ENCODE data around the gene SAG.

SAG gene

DNA sequence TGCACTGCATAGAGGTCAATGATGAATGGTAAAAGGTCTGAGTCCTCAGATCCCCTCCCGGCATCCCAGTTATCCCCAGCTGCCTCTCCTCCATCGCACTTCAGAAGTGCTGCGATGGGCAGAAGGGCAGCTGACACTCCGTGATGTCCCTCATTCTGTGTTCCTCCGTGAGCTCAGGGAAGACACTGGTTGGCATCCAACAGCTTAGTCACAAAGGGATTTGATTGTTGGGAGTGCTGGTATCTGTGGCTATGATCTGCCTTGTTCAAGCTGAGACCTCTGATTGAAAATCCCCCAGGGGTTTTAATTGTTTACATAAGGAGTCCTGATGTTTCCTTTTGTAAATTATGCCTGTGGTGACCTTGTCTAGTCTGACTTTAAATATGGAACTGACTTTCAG, 19.0 kb upstream of the SAG start:
- DNase-seq (ENCODE audit: low read depth) = no peak

DNA sequence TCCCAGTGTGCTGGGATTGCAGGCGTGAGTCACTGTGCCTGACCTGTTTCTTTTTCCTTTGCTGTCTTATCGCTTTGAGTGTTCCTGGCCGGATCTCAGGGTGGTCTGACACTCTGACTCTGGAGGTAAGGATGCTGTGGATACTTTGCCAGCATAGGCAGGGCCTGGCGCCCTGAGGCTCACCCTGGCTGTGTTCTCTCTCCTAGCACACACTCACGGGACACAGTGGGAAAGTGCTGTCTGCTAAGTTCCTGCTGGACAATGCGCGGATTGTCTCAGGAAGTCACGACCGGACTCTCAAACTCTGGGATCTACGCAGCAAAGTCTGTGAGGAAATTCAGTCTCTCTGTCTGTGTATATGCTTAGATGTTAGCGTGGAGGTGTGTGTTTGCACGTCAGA, 18.0 kb upstream of the SAG start:
- no peak for DNase-seq (ENCODE audit: low read depth)

- DNase-seq (ENCODE audit: low read depth) = no peak
Observed at GRCh38 chr2:233290051-233290845, 17.4 kb upstream of the SAG start.

DNA sequence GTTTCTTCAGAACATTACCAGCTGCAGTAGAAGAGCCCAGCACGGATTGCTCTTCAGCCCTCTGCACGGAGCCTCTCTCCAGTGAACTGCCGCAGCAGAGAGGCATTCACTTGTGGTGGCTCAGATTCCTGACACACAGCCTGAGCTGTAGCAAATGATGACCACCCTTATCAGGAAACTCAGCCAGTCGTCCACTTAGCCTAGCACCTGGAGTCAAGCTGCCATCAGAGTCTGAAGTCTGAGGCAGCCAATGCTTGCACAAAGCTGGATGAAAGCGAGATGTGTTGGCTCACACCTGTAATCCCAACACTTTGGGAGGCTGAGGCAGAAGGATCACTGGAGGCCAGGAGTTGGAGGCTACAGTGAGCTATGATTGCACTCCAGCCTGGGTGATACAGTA, 11.7 kb upstream of the SAG start:
- DNase-seq (ENCODE audit: low read depth) = no peak

DNA sequence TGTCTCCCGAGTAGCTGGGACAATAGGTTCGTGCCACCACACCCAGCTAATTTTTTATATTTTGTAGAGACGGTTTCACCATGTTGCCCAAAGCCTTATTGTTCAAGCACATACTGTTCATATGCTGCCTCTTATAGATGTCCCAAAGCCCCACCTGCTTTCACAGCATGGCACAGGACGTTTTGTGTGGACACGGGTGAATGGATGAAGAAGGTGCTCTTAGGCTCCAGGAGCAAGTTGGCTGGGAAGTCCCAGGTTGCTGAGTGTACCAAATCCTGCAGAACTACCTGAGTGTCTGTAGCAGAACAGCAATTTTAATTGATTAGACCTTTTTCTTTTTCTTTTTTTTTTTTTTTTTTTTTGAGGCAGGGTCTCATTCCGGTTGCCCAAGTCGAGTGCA, 10.5 kb upstream of the SAG start:
- no peak for DNase-seq (ENCODE audit: low read depth)

DNA sequence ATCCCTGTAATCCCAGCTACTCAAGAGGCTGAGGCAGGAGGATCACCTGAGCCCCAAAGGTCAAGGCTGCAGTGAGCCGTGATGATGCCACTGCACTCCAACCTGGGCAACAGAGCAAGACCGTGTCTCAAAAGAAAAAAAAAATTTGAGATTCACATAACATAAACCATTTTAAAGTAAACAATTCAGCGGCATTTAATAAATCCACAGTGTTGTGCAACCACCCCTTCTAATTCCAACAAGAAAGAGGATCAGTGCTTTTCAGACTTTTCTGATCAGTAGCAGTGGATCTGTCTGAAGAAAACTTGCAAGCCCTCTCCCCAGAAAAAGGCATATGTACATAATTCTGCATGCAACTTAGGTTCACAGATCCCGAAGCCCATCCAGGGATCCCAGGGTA, 7.2 kb upstream of the SAG start:
- DNase-seq (ENCODE audit: low read depth) = no peak

- no peak for DNase-seq (ENCODE audit: low read depth)
Observed at GRCh38 chr2:233301248-233301647, 6.4 kb upstream of the SAG start.

GRCh38 chr2:233301811-233302210, 5.8 kb upstream of the SAG start:
- DNase-seq (ENCODE audit: low read depth) = no peak

DNA sequence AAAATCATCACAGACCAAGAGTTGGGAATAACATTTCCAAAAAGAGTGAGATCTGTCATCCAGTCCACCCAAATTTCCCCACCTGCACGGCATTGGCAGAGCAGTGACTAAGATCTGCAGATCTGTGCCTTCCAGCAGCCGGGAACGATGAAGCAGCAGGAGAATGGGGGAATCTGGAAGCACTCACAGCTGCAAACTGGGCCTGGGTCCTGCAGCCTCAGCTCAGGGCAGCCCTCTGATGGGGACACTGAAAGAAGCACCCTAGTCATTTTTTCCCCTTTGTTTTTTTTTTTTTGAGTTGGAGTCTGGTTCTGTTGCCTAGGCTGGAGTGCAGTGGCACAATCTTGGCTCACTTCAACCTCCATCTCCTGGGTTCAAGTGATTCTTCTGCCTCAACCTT, 4.4 kb upstream of the SAG start:
- no peak for DNase-seq (ENCODE audit: low read depth)

DNA sequence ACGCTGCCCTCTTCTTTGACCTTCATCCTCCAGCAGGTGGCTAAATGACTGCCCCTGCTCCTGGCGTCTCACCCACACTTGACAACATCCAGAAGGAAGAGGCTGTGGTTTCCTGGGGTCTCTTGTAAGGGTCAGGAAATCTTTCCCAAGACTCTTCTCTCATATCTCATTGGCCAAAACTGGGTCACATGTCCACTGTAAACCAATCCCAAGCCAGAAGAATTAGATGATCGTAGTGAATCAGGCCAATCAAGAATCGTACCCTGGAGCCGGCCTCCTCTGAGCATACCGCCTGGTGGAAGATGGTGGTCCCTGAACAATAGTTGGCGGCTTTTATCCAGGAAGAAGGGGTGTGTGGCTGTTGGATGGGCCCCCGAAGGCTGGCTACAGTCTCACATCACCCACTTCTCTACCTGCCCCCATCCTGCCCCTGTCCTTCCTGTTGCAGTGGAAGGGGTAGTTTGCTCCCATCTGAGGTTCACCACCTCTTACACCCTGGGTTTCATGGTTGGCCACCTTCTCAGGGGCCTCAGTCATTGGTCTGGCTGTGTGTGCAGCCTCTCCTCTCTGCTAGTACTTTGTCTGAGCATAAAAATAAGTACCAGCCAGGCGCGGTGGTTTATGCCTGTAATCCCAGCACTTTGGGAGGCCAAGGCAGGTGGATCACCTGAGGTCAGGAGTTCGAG, 3.8 kb downstream of the SAG start:
- DNase-seq (ENCODE audit: low read depth) = no peak

DNA sequence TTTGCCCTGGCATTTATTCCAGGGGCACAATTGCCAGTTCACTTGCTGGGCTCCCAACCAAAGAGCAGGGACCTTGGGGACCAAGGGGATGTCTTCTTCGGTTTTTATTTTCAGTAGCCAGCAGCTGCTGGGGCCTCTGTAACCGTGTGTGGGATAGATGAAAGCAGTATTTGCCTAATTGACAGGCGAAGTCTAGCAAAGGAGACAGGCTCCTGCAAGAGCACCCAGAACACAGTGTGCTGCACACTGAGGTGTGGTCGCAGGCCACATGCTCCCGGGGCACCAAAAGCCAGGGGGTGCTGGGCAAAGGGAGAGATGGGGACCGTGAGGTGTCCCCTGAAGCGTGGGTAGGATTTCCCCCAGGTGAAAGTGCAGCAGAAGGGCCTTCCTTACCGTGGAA, 5.3 kb downstream of the SAG start:
- DNase-seq (ENCODE audit: low read depth) = no peak

- DNase-seq (ENCODE audit: low read depth) = no peak
Observed at GRCh38 chr2:233314180-233314925, 6.7 kb downstream of the SAG start.

DNA sequence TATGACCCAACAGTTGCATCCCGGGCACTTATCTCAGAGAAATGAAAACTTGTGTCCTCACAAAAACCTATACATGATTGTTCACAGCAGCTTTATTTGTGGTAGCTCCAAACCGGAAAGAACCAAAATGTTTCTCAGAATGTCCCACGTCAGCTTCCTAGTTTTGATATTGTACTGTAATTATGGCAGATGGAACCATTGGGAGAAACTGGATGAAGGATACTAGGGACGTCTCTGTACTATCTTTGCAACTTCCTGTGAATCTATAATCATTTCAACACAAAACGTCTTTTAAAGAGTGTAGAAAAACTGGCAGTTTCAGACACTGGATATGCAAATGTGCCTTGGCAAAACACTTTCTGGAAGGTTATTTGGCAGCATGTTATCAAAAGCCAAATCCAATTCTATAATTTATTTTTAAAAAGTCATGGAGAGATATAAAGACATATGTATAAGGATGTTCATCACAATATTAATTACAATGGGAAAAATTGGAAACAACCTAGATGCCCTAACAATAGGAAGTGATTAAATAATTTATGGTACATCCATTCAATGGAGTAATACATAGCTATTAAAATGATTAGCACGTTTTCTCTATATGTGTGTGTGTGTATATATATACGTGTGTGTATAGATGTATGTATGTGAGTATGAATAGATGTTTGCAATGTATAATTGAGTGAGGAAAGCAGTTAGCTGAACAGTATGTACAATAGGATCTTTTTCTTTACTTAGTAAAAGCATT, 9.8 kb downstream of the SAG start:
- no peak for DNase-seq (ENCODE audit: low read depth)

DNA sequence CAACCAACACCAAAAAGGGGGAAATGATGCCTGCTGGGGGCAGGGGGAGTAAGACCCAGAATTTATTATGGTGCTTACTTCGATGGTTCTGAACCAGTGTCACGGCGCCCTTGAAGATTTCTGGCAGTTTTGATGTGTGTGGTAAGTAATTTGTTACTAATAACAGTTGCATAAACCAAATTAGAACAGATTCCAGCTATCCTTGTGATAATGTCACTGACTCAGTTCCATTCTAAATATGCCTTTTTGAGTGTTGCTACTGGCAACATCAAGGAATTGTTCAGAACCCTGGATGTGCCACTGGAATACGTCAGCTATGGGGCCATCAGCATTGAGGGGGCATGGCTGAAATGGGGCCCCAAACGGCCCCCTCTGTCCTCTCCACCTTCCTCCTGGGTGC, 11.6 kb downstream of the SAG start:
- no peak for DNase-seq (ENCODE audit: low read depth)

DNA sequence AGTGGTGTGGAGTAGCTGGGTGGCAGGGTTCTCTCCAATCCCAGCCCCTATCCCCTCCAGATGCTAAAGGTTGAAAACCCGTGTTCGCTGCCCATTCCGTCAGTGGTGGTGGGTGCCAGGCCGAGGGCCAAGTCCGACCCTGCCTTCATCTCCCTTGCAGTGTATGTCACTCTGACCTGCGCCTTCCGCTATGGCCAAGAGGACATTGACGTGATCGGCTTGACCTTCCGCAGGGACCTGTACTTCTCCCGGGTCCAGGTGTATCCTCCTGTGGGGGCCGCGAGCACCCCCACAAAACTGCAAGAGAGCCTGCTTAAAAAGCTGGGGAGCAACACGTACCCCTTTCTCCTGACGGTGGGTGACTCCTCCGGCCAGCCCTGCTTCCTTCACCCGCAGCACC, 12.9 kb downstream of the SAG start:
- no peak for DNase-seq (ENCODE audit: low read depth)

GRCh38 chr2:233321166-233321565, 13.6 kb downstream of the SAG start:
- DNase-seq (ENCODE audit: low read depth) = no peak

DNA sequence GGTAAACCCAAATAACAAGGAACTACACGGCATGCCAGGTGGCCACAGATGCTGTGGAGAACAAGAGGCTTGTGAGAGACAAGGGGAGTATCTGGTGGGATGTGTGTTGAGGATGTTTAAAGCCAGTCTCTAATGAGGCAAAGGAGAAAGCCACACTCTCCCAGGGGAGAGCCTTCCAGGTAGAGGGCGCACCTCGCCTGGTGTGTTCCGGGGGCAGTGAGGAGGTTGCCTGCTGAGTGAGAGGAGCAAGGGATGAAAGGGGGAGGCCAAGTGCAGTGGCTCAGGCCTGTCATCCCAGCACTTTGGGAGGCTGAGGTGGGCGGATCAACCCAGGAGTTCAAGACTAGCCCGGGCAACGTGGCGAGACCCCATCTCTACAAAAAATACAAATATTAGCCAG, 16.2 kb downstream of the SAG start:
- no peak for DNase-seq (ENCODE audit: low read depth)

GRCh38 chr2:233325256-233325655, 17.6 kb downstream of the SAG start:
- no peak for DNase-seq (ENCODE audit: low read depth)

GRCh38 chr2:233325814-233326213, 18.2 kb downstream of the SAG start:
- DNase-seq (ENCODE audit: low read depth) = no peak

- no peak for DNase-seq (ENCODE audit: low read depth)
Observed at GRCh38 chr2:233326500-233326899, 18.9 kb downstream of the SAG start.

- DNase-seq (ENCODE audit: low read depth) = no peak
Observed at GRCh38 chr2:233328922-233329321, 21.3 kb downstream of the SAG start.

GRCh38 chr2:233329489-233330135, 22.0 kb downstream of the SAG start:
- DNase-seq (ENCODE audit: low read depth) = no peak
